Measurements from ENCODE around the gene BRAF.

Gene BRAF

DNA sequence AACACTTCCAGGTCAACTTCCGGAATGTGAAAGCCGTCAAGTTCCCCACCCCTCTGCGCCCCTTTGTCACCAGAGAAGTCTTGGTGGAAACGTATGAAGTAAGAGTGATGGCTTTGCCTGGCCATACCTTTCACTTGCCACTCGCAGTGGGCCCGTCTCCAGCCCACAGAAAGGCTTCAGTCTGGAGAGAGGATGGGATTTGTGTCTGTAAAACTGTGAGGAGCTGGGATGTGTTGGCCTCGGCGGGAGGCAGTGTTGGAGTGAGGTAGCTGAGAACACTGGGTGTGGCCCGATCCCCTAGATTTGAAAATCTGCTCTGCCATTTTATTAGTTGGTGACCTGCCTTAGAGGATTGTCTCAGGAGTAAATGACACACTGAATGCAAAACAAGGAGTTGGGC is 245.5 kb downstream of the BRAF start:
- no peaks in the 10 kb centered on the region for H3K79me2 ChIP-seq (ENCODE audit: low read length)

DNA sequence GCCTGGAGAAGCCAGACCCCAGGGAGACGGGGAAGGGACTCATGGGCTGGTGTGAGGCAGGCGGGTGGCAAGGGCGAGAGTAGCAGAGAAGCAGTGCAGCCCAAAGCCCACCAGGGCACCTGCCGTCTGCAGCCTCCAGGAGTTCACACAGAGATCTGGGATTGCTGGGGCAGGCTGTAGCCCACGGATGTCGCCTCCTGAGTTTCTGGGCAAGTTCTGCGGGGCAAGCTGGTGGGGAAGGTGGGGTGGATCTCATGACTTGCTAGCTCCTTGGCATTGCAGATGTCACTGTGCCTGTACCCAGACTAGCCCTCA is 246.0 kb downstream of the BRAF start:
- no peak overlapping the region for H2AFZ ChIP-seq (ENCODE audit: low read length)
- no peaks in the 10 kb centered on the region for H3K36me3 ChIP-seq (replicated peaks; ENCODE audit: insufficient read depth, low read length)
- H3F3A ChIP-seq (ENCODE audit: insufficient read depth, low read length) = peaks cover 23% of the 10 kb centered on the region
- TF ChIP-seq, protein P1, sequence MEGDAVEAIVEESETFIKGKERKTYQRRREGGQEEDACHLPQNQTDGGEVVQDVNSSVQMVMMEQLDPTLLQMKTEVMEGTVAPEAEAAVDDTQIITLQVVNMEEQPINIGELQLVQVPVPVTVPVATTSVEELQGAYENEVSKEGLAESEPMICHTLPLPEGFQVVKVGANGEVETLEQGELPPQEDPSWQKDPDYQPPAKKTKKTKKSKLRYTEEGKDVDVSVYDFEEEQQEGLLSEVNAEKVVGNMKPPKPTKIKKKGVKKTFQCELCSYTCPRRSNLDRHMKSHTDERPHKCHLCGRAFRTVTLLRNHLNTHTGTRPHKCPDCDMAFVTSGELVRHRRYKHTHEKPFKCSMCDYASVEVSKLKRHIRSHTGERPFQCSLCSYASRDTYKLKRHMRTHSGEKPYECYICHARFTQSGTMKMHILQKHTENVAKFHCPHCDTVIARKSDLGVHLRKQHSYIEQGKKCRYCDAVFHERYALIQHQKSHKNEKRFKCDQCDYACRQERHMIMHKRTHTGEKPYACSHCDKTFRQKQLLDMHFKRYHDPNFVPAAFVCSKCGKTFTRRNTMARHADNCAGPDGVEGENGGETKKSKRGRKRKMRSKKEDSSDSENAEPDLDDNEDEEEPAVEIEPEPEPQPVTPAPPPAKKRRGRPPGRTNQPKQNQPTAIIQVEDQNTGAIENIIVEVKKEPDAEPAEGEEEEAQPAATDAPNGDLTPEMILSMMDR (IDR thresholded peaks at IDR 0.05; ENCODE audit: low read length) = no peak
- TF ChIP-seq EZH2 (optimal IDR thresholded peaks at IDR 0.05; ENCODE audit: low read depth, low read length) (no peak), EZH2phosphoT487 (IDR thresholded peaks at IDR 0.05; ENCODE audit: low read length) (no peak)
- no peak overlapping the region for H3K4me2 ChIP-seq (ENCODE audit: low read depth, low read length)
- no peaks in the 10 kb centered on the region for H3K79me2 ChIP-seq (ENCODE audit: low read length)
- no peak overlapping the region for H3K4me3 ChIP-seq (ENCODE audit: low read length)
- no peak overlapping the region for H3K9ac ChIP-seq (ENCODE audit: low read length)
- H3K4me1 ChIP-seq (ENCODE audit: low read length) = peaks cover 31% of the 10 kb centered on the region
- no peaks in the 10 kb centered on the region for H3K9me3 ChIP-seq (replicated peaks; ENCODE audit: insufficient read depth, low read length)
- H4K20me1 ChIP-seq (ENCODE audit: insufficient read depth, low read length) = no peaks in the 10 kb centered on the region
- H3K9me2 ChIP-seq (replicated peaks; ENCODE audit: insufficient read depth, low read length) = no peaks in the 10 kb centered on the region
- no peaks in the 10 kb centered on the region for H3K27me3 ChIP-seq (replicated peaks; ENCODE audit: insufficient read depth, low read length)
- DNase-seq = no peak
- H3K27ac ChIP-seq (ENCODE audit: low read length) = no peak overlapping the region

More for the DNA sequence above, 245.5 kb downstream of the BRAF start:
- Histone ChIP-seq H4K20me1 (ENCODE audit: insufficient read depth, low read length) (no peaks in the 10 kb centered on the region), H3K9me2 (replicated peaks; ENCODE audit: insufficient read depth, low read length) (no peaks in the 10 kb centered on the region), H3K9ac (ENCODE audit: low read length) (no peak overlapping the region), H3K4me3 (ENCODE audit: low read length) (no peak overlapping the region), H3K9me3 (replicated peaks; ENCODE audit: insufficient read depth, low read length) (no peaks in the 10 kb centered on the region), H3K27me3 (replicated peaks; ENCODE audit: insufficient read depth, low read length) (no peaks in the 10 kb centered on the region), H3K4me1 (ENCODE audit: low read length) (peaks cover 27% of the 10 kb centered on the region), H3K36me3 (replicated peaks; ENCODE audit: insufficient read depth, low read length) (no peaks in the 10 kb centered on the region), H3F3A (ENCODE audit: insufficient read depth, low read length) (peaks cover 19% of the 10 kb centered on the region), H3K4me2 (ENCODE audit: low read depth, low read length) (no peak overlapping the region), H3K27ac (ENCODE audit: low read length) (no peak overlapping the region), H2AFZ (ENCODE audit: low read length) (no peak overlapping the region)
- TF ChIP-seq EZH2phosphoT487 (IDR thresholded peaks at IDR 0.05; ENCODE audit: low read length) (no peak), EZH2 (optimal IDR thresholded peaks at IDR 0.05; ENCODE audit: low read depth, low read length) (no peak)
- TF ChIP-seq, protein P1 (IDR thresholded peaks at IDR 0.05; ENCODE audit: low read length) = no peak
- DNase-seq = no peak

DNA sequence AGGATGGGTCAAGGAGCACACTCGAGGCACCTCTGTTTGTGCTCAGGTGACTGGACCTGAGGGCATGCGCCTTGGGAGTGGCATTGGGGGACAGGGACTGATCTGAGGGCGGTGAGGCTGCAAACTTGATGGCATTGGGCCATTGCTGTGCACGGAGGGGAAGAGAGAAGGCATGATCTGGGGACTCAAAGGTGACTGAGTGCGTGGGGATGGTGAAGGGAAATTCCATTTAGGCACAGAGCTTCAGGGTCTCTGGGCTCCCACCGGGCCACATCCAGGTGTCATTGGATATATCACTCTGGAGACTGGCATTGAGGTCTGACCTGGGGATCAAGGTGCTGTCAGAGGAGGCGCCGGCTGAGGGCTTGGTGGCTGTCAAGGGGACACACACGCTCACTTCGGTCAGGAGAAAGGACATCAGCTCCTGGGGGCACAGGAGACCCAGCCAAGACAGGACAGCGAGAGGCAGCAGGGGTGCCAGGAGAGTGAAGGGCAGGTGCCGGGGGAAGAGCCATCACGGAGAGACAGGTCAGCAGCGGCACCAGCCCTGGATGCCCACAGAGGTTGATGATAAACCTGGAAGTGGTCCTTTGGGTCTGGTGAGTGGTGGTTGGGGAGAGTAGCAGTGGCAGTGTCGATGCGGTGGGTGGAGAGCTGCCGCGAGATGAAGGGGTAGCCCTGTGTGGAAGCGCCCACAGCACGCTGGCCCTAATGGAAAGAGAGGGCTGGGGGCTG is 246.5 kb downstream of the BRAF start:
- Histone ChIP-seq H3K9ac (ENCODE audit: low read length) (no peak overlapping the region), H4K20me1 (ENCODE audit: insufficient read depth, low read length) (no peaks in the 10 kb centered on the region)
- TF ChIP-seq, protein P1 (IDR thresholded peaks at IDR 0.05; ENCODE audit: low read length) = no peak
- TF ChIP-seq EZH2 (optimal IDR thresholded peaks at IDR 0.05; ENCODE audit: low read depth, low read length) = no peak
- no peak for TF ChIP-seq EZH2phosphoT487 (IDR thresholded peaks at IDR 0.05; ENCODE audit: low read length)

More for the DNA sequence above, 246.5 kb downstream of the BRAF start:
- no peaks in the 10 kb centered on the region for H3K79me2 ChIP-seq (ENCODE audit: low read length)
- peaks cover 28% of the 10 kb centered on the region for H3F3A ChIP-seq (ENCODE audit: insufficient read depth, low read length)
- no peak overlapping the region for H3K4me3 ChIP-seq (ENCODE audit: low read length)
- peaks cover 33% of the 10 kb centered on the region for H3K4me1 ChIP-seq (ENCODE audit: low read length)
- H3K36me3 ChIP-seq (replicated peaks; ENCODE audit: insufficient read depth, low read length) = no peaks in the 10 kb centered on the region
- no peak overlapping the region for H2AFZ ChIP-seq (ENCODE audit: low read length)
- H3K9me3 ChIP-seq (replicated peaks; ENCODE audit: insufficient read depth, low read length) = no peaks in the 10 kb centered on the region
- no peak overlapping the region for H3K4me2 ChIP-seq (ENCODE audit: low read depth, low read length)
- H3K27me3 ChIP-seq (replicated peaks; ENCODE audit: insufficient read depth, low read length) = no peaks in the 10 kb centered on the region
- H3K9me2 ChIP-seq (replicated peaks; ENCODE audit: insufficient read depth, low read length) = no peaks in the 10 kb centered on the region
- no peak overlapping the region for H3K27ac ChIP-seq (ENCODE audit: low read length)
- DNase-seq = no peak

All from MM.1S (cell line).